Mesothelial cell of epicardium (in vitro differentiated cells): ENCODE results near the gene ALPI. TPM values are rescaled to one million over a fixed set of nuclear protein-coding genes. Genes with fewer than 3 reads are reported as not detected.

Experiments used
- DNase-seq, 2 experiments: peaks; one replicate each; pipeline ENCODE4 v3.0.0; 2021; ENCODE audit warnings: low spot score in 2 of 2; ENCODE audit not compliant: unreplicated experiment in 2 of 2
- H3K27ac Mint-ChIP-seq: 2 replicates; pipeline ENCODE4 v1.8.0; 2021; ENCODE audit warnings: mixed read lengths
- H3K27me3 Mint-ChIP-seq: 2 replicates; pipeline ENCODE4 v1.8.0; 2021; ENCODE audit warnings: low read depth, mixed read lengths
- H3K36me3 Mint-ChIP-seq: 2 replicates; pipeline ENCODE4 v1.8.0; 2021; ENCODE audit warnings: mixed read lengths
- H3K4me1 Mint-ChIP-seq: 2 replicates; pipeline ENCODE4 v1.8.0; 2021; ENCODE audit warnings: mixed read lengths
- H3K4me3 Mint-ChIP-seq: 2 replicates; pipeline ENCODE4 v1.8.0; 2021; ENCODE audit warnings: mild to moderate bottlenecking, moderate library complexity, mixed read lengths
- H3K9me3 Mint-ChIP-seq: 2 replicates; pipeline ENCODE4 v1.8.0; 2021; ENCODE audit warnings: mixed read lengths
- total RNA-seq: library from RNA; stranded (reverse); gene quantifications from 3 replicates; pipeline ENCODE4 v1.2.1, GENCODE V29; 2021
- TF ChIP-seq, protein P1 (sequence below): fragments of 200-600 bp; sonication (generic); IDR thresholded peaks from one replicate; pipeline ENCODE4 v1.5.0; 2021; ENCODE audit warnings: antibody characterized with exemption; ENCODE audit not compliant: unreplicated experiment

The ALPI gene
- total RNA-seq, 1 donor from 2014 or later, result not detected

DNA sequence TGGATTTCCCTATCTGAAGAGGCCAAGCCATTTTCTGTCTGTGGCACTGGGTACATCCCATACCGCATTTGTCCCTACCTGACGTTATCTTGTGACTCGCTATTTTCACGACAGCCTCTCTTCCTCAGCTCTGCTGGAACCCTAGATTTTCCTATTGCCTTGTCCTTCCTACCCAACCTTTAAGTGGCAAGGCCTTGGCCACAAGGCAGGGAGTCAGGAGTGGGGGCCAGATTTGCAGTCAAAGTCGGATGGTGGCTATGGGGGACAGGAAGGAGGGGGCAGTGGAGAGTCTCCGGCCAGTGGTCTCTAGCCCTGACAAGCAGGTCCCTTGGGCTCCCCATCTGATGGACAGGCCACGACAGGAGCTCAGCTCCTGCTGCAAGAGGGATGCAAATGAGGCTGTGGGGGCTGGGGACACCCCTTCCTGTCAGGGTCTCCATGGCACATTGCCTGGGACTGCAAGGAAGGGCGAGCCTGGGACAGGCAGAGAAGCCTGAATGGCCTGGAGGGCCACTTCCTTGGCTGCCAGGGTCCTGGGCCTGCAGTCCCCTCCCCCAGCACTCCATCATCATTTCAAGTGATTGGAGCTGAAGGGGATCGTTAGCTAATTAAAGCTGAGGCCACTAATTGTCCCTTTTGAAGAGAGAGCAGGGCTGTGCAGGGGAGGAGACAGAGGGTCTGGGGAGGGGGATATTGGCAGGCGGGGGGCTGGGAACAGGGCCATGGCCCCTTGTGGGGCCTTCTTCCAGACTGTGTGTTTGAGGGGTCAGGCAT, 37.9 kb downstream of the ALPI start:
- no peak overlapping the region for H3K4me3 Mint-ChIP-seq
- no peak for DNase-seq

GRCh38 chr2:232494542-232494941, 38.6 kb downstream of the ALPI start:
- TF ChIP-seq, protein P1, sequence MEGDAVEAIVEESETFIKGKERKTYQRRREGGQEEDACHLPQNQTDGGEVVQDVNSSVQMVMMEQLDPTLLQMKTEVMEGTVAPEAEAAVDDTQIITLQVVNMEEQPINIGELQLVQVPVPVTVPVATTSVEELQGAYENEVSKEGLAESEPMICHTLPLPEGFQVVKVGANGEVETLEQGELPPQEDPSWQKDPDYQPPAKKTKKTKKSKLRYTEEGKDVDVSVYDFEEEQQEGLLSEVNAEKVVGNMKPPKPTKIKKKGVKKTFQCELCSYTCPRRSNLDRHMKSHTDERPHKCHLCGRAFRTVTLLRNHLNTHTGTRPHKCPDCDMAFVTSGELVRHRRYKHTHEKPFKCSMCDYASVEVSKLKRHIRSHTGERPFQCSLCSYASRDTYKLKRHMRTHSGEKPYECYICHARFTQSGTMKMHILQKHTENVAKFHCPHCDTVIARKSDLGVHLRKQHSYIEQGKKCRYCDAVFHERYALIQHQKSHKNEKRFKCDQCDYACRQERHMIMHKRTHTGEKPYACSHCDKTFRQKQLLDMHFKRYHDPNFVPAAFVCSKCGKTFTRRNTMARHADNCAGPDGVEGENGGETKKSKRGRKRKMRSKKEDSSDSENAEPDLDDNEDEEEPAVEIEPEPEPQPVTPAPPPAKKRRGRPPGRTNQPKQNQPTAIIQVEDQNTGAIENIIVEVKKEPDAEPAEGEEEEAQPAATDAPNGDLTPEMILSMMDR, result no peak
- no peak for DNase-seq
- H3K27ac Mint-ChIP-seq, result no peak overlapping the region
- H3K4me3 Mint-ChIP-seq, result no peak overlapping the region
- no peaks in the 10 kb centered on the region for H3K36me3 Mint-ChIP-seq
- no peaks in the 10 kb centered on the region for H3K9me3 Mint-ChIP-seq
- H3K27me3 Mint-ChIP-seq, result peaks cover 55% of the 10 kb centered on the region
- H3K4me1 Mint-ChIP-seq, result no peaks in the 10 kb centered on the region

More for the DNA sequence above, 37.9 kb downstream of the ALPI start:
- H3K27ac Mint-ChIP-seq, result no peak overlapping the region
- H3K4me1 Mint-ChIP-seq, result no peaks in the 10 kb centered on the region
- H3K27me3 Mint-ChIP-seq, result peaks cover 55% of the 10 kb centered on the region
- TF ChIP-seq, protein P1, result no peak
- no peaks in the 10 kb centered on the region for H3K9me3 Mint-ChIP-seq
- no peaks in the 10 kb centered on the region for H3K36me3 Mint-ChIP-seq

DNA sequence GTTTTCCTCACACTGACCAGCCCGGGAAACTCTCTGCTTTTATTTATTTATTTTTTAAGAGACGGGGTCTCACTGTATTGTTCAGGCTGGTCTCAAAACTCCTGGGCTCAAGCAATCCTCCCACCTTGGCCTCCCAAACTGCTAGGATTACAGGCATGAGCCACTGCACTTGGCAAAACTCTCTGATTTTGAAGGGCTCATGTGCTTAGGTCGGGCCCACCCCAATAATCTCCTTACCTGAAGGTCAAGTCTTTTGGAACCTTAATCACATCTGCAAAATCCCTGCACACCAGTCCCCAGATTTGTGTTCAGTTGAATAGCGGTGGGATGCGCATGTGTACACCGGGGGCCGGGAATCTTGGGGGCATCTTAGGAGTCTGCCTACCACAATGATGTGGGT, 39.3 kb downstream of the ALPI start:
- no peak for DNase-seq
- Mint-ChIP-seq H3K27ac (no peak overlapping the region), H3K27me3 (peaks cover 53% of the 10 kb centered on the region), H3K4me1 (no peaks in the 10 kb centered on the region), H3K4me3 (no peak overlapping the region), H3K36me3 (no peaks in the 10 kb centered on the region), H3K9me3 (no peaks in the 10 kb centered on the region)
- TF ChIP-seq, protein P1, result no peak

DNA sequence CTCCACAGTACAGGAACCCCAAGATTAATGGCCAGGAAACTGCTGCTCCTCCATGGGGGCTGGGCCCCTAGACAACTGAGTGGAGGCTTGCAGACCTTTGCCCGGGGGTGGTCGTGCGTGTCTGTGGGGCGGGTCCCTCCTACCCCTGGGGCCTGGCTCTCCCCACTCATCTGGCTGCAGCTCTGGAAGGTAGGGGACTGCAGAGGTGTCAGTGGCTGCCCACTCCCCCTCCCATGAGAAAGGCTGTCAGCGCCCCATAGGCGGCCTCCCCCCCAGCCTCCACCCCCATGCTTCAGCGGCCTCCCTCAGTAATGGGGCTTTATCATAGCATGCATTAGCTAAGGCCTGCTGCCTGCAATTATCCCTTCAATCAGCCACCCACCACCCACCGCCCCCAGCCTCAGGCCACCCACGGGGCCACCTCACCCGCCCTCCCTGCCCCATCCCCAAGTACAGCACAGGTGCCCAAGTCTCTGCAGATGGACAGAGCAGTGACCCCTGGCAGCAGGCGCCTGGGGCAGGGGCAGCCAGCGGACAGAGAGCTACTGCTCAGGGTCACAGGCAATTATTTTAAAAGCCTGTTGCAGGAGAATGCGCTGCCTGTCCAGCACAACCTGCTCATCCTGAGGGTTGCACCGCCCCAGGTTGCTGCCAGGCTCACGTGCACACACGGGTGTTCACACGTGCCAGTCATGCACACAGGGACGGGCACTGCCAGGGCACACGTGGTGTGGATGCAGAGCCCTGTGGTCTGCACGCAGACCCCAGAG, 40.7 kb downstream of the ALPI start:
- Mint-ChIP-seq H3K27me3 (peaks cover 49% of the 10 kb centered on the region), H3K4me3 (no peak overlapping the region), H3K9me3 (no peaks in the 10 kb centered on the region), H3K36me3 (no peaks in the 10 kb centered on the region), H3K4me1 (peaks cover 4% of the 10 kb centered on the region), H3K27ac (no peak overlapping the region)
- TF ChIP-seq, protein P1, result no peak
- no peak for DNase-seq

DNA sequence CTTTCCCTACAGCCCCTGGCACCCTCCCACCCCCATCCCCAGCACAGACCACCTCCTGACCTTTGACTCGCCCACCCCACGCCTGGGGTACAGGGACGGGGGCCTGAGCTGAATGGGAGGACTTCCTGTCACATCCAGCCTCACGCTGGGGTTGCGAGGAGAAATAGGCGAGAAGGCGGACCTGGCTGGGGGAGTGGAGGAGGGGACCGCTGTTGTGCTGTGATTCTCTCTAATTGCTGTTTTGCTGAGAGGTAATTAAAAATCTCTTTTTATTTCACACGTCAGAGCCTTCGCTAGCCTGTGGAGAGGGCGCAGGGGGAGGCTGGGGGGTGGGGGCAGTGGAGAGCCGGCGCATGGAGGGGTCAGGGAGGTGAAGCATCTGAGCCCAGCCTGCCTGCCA, 41.4 kb downstream of the ALPI start:
- Mint-ChIP-seq H3K36me3 (no peaks in the 10 kb centered on the region), H3K4me3 (no peak overlapping the region), H3K27me3 (peaks cover 47% of the 10 kb centered on the region), H3K27ac (no peak overlapping the region), H3K4me1 (peaks cover 9% of the 10 kb centered on the region), H3K9me3 (no peaks in the 10 kb centered on the region)
- TF ChIP-seq, protein P1, result no peak
- no peak for DNase-seq
